Measurements from ENCODE around the gene MAML3.

MAML3 gene

GRCh38 chr4:139962130-139962684 lies 191.8 kb downstream of the MAML3 start:
- no peak for DNase-seq (ENCODE audit: extremely low read depth, low read depth)
- TF ChIP-seq CTCF (IDR thresholded peaks at IDR 0.05; ENCODE audit: low read depth, low read length, missing control alignments) = no peak
- H3K4me3 ChIP-seq (replicated peaks; ENCODE audit: low read depth, low read length) = no peak overlapping the region

GRCh38 chr4:139961344-139961946 lies 192.5 kb downstream of the MAML3 start:
- TF ChIP-seq CTCF (IDR thresholded peaks at IDR 0.05; ENCODE audit: low read depth, low read length, missing control alignments) = no peak
- DNase-seq (ENCODE audit: extremely low read depth, low read depth) = no peak
- no peak overlapping the region for H3K4me3 ChIP-seq (replicated peaks; ENCODE audit: low read depth, low read length)

GRCh38 chr4:139959396-139959795 lies 194.6 kb downstream of the MAML3 start:
- no peak for TF ChIP-seq CTCF (IDR thresholded peaks at IDR 0.05; ENCODE audit: low read depth, low read length, missing control alignments)
- no peak overlapping the region for H3K4me3 ChIP-seq (replicated peaks; ENCODE audit: low read depth, low read length)
- DNase-seq (ENCODE audit: extremely low read depth, low read depth) = no peak

- DNase-seq (ENCODE audit: extremely low read depth, low read depth) = no peak
- H3K4me3 ChIP-seq (replicated peaks; ENCODE audit: low read depth, low read length) = no peak overlapping the region
- no peak for TF ChIP-seq CTCF (IDR thresholded peaks at IDR 0.05; ENCODE audit: low read depth, low read length, missing control alignments)
Measured at GRCh38 chr4:139958739-139959098, 195.3 kb downstream of the MAML3 start.

- H3K4me3 ChIP-seq (replicated peaks; ENCODE audit: low read depth, low read length) = no peak overlapping the region
- TF ChIP-seq CTCF (IDR thresholded peaks at IDR 0.05; ENCODE audit: low read depth, low read length, missing control alignments) = no peak
- no peak for DNase-seq (ENCODE audit: extremely low read depth, low read depth)
Measured at GRCh38 chr4:139957986-139958738, 195.8 kb downstream of the MAML3 start.

GRCh38 chr4:139957065-139957464 lies 196.9 kb downstream of the MAML3 start:
- H3K4me3 ChIP-seq (replicated peaks; ENCODE audit: low read depth, low read length) = no peak overlapping the region
- TF ChIP-seq CTCF (IDR thresholded peaks at IDR 0.05; ENCODE audit: low read depth, low read length, missing control alignments) = no peak
- DNase-seq (ENCODE audit: extremely low read depth, low read depth) = no peak

All from HFF-Myc (cell line).